K562 (cell line): Measurements from ENCODE around the gene UBE2Q1. TPM values are rescaled to one million over a fixed set of nuclear protein-coding genes. Genes with fewer than 3 reads are reported as not detected.

Experiments used
- C11orf30 ChIP-seq: fragments of 450-650 bp; IDR thresholded peaks from 2 replicates; pipeline ENCODE4 v1.6.1; 2016; ENCODE audit warnings: low read depth, mild to moderate bottlenecking
- CBFA2T3 ChIP-seq: fragments of 450-650 bp; IDR thresholded peaks from 2 replicates; pipeline ENCODE4 v1.6.1; 2017
- EGR1 ChIP-seq: fragments of 450-650 bp; conservative IDR thresholded peaks from 2 replicates; pipeline ENCODE4 v1.6.1; 2017; ENCODE audit warnings: mild to moderate bottlenecking
- EHMT2 ChIP-seq: fragments of 450-650 bp; IDR thresholded peaks from 2 replicates; pipeline ENCODE4 v1.6.1; 2018; ENCODE audit warnings: antibody characterized with exemption
- ELF2 ChIP-seq: fragments of 250-450 bp; sonication (Bioruptor Pico); IDR thresholded peaks from 2 replicates; pipeline ENCODE4 v1.5.0; 2021; ENCODE audit warnings: mild to moderate bottlenecking
- HCFC1 ChIP-seq: IDR thresholded peaks from 2 replicates; pipeline ENCODE4 v1.6.1; 2012; ENCODE audit warnings: low read depth, low read length, improper control_type of control experiment
- HES1 ChIP-seq: fragments of 450-650 bp; IDR thresholded peaks from 2 replicates; pipeline ENCODE4 v1.6.1; 2016; ENCODE audit warnings: low read depth, mild to moderate bottlenecking, moderate library complexity
- HNRNPH1 ChIP-seq: fragments of 200-400 bp; formaldehyde crosslinking; optimal IDR thresholded peaks from 2 replicates; pipeline ENCODE3; 2017; ENCODE audit warnings: low read depth, mild to moderate bottlenecking, low read length, moderate library complexity
- MYBL2 ChIP-seq, 2 experiments: fragments of 450-650 bp in 1 of 2; sonication (generic) in 1 of 2; formaldehyde crosslinking in 1 of 2; IDR thresholded peaks; 2 replicates each; pipeline versions ENCODE4 v1.6.1 to v1.8.1; 2017 to 2022; ENCODE audit warnings: borderline replicate concordance in 1 of 2, inconsistent platforms in 1 of 2, low read depth in 1 of 2, mild to moderate bottlenecking in 1 of 2, missing genetic modification reagents in 1 of 2, moderate library complexity in 1 of 2
- TEAD4 ChIP-seq, 2 experiments: sonication (generic) in 1 of 2; formaldehyde crosslinking in 1 of 2; IDR thresholded peaks; 2 replicates each; pipeline versions ENCODE4 v1.6.1 to v1.8.0; 2012 to 2022; ENCODE audit warnings: borderline replicate concordance in 1 of 2, inconsistent platforms in 1 of 2, low read length in 1 of 2, mild to moderate bottlenecking in 1 of 2, missing genetic modification reagents in 1 of 2
- ZNF224 ChIP-seq: sonication (generic); formaldehyde crosslinking; IDR thresholded peaks from 2 replicates; pipeline ENCODE4 v1.8.0; 2022; ENCODE audit warnings: mild to moderate bottlenecking, missing genetic modification reagents
- ZNF398 ChIP-seq: fragments of 250-450 bp; sonication (Bioruptor Pico); IDR thresholded peaks from 2 replicates; pipeline ENCODE4 v1.8.0; 2021; ENCODE audit warnings: moderate library complexity, mild to moderate bottlenecking, inconsistent platforms
- ZNF644 ChIP-seq: fragments of 200-800 bp; sonication (Bioruptor generic); IDR thresholded peaks from 2 replicates; pipeline ENCODE4 v1.6.1; 2016; ENCODE audit warnings: low read depth, missing genetic modification characterization, missing compliant biosample characterization
- polyA plus RNA-seq, 8 experiments: library from polyadenylated mRNA; depleted of rRNA in 4 of 8; stranded (reverse) in 5 of 8; unstranded in 3 of 8; fragments of >200 nt; fragmentation: Nextera tagmentation in 2 of 8; fragmentation: Illumina TruSeq in 1 of 8; extraction: Ambion mirVana in 2 of 8; extraction: Trizol in 1 of 8; gene quantifications; 2 replicates each; pipeline versions ENCODE4 v1.2.1 to v1.2.3, GENCODE V29; 2011 to 2014; ENCODE audit warnings: inconsistent platforms in 1 of 8, missing spikeins in 1 of 8
- total RNA-seq, 7 experiments: library from RNA; depleted of rRNA in 6 of 7; stranded (reverse); fragments of >200 nt in 6 of 7; fragmentation: Illumina TruSeq in 2 of 7; extraction: Trizol in 2 of 7; gene quantifications; 2 replicates each; pipeline versions ENCODE4 v1.2.1 to v1.2.3, GENCODE V29; 2011 to 2021; ENCODE audit warnings: low replicate concordance in 1 of 7
- TF ChIP-seq, protein P1 (sequence below): sonication (generic); formaldehyde crosslinking; IDR thresholded peaks from 2 replicates; pipeline ENCODE4 v1.8.0; 2023; ENCODE audit warnings: missing genetic modification reagents, mild to moderate bottlenecking, borderline replicate concordance
- TF ChIP-seq, protein P2 (sequence below): IDR thresholded peaks from 3 replicates; pipeline ENCODE4 v1.6.1; 2011; ENCODE audit warnings: borderline replicate concordance, mild to moderate bottlenecking, moderate library complexity; ENCODE audit not compliant: insufficient read length; ENCODE audit errors: extremely low read depth

Gene UBE2Q1
- total and polyA plus RNA-seq, 9 of the 15 experiments (the other 6 are each of a cell fraction or from before 2014, with no cell fraction given), result 8.0 to 58.8 (median 27.6) TPM

- peak; percentile 89 for TF ChIP-seq HCFC1
- peak; percentile 27; the same call in 1 of the 2 replicates for TF ChIP-seq TEAD4 (IDR thresholded peaks at IDR 0.05; ENCODE audit: low read length)
- peak; percentile 39; the same call in 1 of the 2 replicates for TF ChIP-seq TEAD4 (CRISPR knock-in tag; IDR thresholded peaks at IDR 0.05; ENCODE audit: borderline replicate concordance)
- TF ChIP-seq, protein P1, sequence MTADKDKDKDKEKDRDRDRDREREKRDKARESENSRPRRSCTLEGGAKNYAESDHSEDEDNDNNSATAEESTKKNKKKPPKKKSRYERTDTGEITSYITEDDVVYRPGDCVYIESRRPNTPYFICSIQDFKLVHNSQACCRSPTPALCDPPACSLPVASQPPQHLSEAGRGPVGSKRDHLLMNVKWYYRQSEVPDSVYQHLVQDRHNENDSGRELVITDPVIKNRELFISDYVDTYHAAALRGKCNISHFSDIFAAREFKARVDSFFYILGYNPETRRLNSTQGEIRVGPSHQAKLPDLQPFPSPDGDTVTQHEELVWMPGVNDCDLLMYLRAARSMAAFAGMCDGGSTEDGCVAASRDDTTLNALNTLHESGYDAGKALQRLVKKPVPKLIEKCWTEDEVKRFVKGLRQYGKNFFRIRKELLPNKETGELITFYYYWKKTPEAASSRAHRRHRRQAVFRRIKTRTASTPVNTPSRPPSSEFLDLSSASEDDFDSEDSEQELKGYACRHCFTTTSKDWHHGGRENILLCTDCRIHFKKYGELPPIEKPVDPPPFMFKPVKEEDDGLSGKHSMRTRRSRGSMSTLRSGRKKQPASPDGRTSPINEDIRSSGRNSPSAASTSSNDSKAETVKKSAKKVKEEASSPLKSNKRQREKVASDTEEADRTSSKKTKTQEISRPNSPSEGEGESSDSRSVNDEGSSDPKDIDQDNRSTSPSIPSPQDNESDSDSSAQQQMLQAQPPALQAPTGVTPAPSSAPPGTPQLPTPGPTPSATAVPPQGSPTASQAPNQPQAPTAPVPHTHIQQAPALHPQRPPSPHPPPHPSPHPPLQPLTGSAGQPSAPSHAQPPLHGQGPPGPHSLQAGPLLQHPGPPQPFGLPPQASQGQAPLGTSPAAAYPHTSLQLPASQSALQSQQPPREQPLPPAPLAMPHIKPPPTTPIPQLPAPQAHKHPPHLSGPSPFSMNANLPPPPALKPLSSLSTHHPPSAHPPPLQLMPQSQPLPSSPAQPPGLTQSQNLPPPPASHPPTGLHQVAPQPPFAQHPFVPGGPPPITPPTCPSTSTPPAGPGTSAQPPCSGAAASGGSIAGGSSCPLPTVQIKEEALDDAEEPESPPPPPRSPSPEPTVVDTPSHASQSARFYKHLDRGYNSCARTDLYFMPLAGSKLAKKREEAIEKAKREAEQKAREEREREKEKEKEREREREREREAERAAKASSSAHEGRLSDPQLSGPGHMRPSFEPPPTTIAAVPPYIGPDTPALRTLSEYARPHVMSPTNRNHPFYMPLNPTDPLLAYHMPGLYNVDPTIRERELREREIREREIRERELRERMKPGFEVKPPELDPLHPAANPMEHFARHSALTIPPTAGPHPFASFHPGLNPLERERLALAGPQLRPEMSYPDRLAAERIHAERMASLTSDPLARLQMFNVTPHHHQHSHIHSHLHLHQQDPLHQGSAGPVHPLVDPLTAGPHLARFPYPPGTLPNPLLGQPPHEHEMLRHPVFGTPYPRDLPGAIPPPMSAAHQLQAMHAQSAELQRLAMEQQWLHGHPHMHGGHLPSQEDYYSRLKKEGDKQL (CRISPR knock-in tag), result no peak
- TF ChIP-seq EHMT2, result no peak
- TF ChIP-seq ZNF224, result peak; percentile 70; the same call in 1 of the 2 replicates
- TF ChIP-seq C11orf30, result peak; percentile 80
- TF ChIP-seq ZNF398 (CRISPR knock-in tag), result no peak
- TF ChIP-seq HES1, result peak; percentile 12; the same call in 1 of the 2 replicates
- peak; percentile 33; the same call in 1 of the 2 replicates for TF ChIP-seq CBFA2T3
- TF ChIP-seq, protein P2, sequence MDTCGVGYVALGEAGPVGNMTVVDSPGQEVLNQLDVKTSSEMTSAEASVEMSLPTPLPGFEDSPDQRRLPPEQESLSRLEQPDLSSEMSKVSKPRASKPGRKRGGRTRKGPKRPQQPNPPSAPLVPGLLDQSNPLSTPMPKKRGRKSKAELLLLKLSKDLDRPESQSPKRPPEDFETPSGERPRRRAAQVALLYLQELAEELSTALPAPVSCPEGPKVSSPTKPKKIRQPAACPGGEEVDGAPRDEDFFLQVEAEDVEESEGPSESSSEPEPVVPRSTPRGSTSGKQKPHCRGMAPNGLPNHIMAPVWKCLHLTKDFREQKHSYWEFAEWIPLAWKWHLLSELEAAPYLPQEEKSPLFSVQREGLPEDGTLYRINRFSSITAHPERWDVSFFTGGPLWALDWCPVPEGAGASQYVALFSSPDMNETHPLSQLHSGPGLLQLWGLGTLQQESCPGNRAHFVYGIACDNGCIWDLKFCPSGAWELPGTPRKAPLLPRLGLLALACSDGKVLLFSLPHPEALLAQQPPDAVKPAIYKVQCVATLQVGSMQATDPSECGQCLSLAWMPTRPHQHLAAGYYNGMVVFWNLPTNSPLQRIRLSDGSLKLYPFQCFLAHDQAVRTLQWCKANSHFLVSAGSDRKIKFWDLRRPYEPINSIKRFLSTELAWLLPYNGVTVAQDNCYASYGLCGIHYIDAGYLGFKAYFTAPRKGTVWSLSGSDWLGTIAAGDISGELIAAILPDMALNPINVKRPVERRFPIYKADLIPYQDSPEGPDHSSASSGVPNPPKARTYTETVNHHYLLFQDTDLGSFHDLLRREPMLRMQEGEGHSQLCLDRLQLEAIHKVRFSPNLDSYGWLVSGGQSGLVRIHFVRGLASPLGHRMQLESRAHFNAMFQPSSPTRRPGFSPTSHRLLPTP, result no peak
- TF ChIP-seq MYBL2 (IDR thresholded peaks at IDR 0.05; ENCODE audit: low read depth), result no peak
- TF ChIP-seq MYBL2 (CRISPR knock-in tag; IDR thresholded peaks at IDR 0.05; ENCODE audit: borderline replicate concordance), result no peak
- 0 out of 2 replicates have a peak, but pooled peaks have one; percentile 18 for TF ChIP-seq ELF2
- TF ChIP-seq HNRNPH1, result no peak
- TF ChIP-seq EGR1, result peak; percentile 97
- TF ChIP-seq ZNF644 (tag), result no peak
Measured at GRCh38 chr1:154558720-154559465, 431 bp upstream of the UBE2Q1 start (continued).
